HT1080 (cell line): ENCODE results near the gene HS6ST3. TPM values are rescaled to one million over a fixed set of nuclear protein-coding genes. Genes with fewer than 3 reads are reported as not detected.

Experiments
- DNase-seq: peaks from one replicate; pipeline ENCODE4 v3.0.0-alpha.2; 2015; ENCODE audit warnings: low read depth
- total RNA-seq: library from RNA; depleted of rRNA; stranded (reverse); fragments of >200 nt; shearing (Covaris generic); gene quantifications from 2 replicates; pipeline ENCODE4 v1.2.3, GENCODE V29; 2014

Gene HS6ST3
- total RNA-seq, 1 experiment from 2014 or later, result 0.45 TPM

- DNase-seq, result peak; percentile 47
Observed at GRCh38 chr13:96822895-96823294, 733.0 kb downstream of the HS6ST3 start.

- no peak for DNase-seq
Observed at GRCh38 chr13:96824140-96824539, 734.2 kb downstream of the HS6ST3 start.

GRCh38 chr13:96825653-96826052, 735.7 kb downstream of the HS6ST3 start:
- DNase-seq, result no peak

- DNase-seq, result no peak
Observed at GRCh38 chr13:96834626-96835025, 744.7 kb downstream of the HS6ST3 start.

- DNase-seq, result no peak
Observed at GRCh38 chr13:96835546-96835945, 745.6 kb downstream of the HS6ST3 start.

- no peak for DNase-seq
Observed at GRCh38 chr13:96836733-96837132, 746.8 kb downstream of the HS6ST3 start.

GRCh38 chr13:96837809-96838208, 747.9 kb downstream of the HS6ST3 start:
- DNase-seq, result no peak

GRCh38 chr13:96844195-96844594, 754.3 kb downstream of the HS6ST3 start:
- DNase-seq, result no peak

- no peak for DNase-seq
Observed at GRCh38 chr13:96844616-96845015, 754.7 kb downstream of the HS6ST3 start.

GRCh38 chr13:96848286-96848685, 758.4 kb downstream of the HS6ST3 start:
- DNase-seq, result no peak

- no peak for DNase-seq
Observed at GRCh38 chr13:96849091-96849490, 759.2 kb downstream of the HS6ST3 start.

GRCh38 chr13:96850538-96851145, 760.7 kb downstream of the HS6ST3 start:
- DNase-seq, result no peak

GRCh38 chr13:96851856-96852445, 762.0 kb downstream of the HS6ST3 start:
- no peak for DNase-seq

- no peak for DNase-seq
Observed at GRCh38 chr13:96858133-96858826, 768.4 kb downstream of the HS6ST3 start.

- no peak for DNase-seq
Observed at GRCh38 chr13:96860882-96861281, 771.0 kb downstream of the HS6ST3 start.

- no peak for DNase-seq
Observed at GRCh38 chr13:96862093-96862492, 772.2 kb downstream of the HS6ST3 start.

GRCh38 chr13:96862999-96863398, 773.1 kb downstream of the HS6ST3 start:
- no peak for DNase-seq

- no peak for DNase-seq
Observed at GRCh38 chr13:96871469-96871868, 781.6 kb downstream of the HS6ST3 start.

GRCh38 chr13:96880419-96880818, 790.5 kb downstream of the HS6ST3 start:
- no peak for DNase-seq
